Cardiac muscle cell (in vitro differentiated cells and primary cell): ENCODE results near the gene C3orf20. TPM values are rescaled to one million over a fixed set of nuclear protein-coding genes. Genes with fewer than 3 reads are reported as not detected.

Experiments used
- DNase-seq, 2 donors: peaks; one replicate each; pipeline versions ENCODE4 v3.0.0 to v3.0.0-alpha.2; 2010 to 2017; ENCODE audit warnings: low read depth in 1 of 2, low spot score in 1 of 2
- H3K27ac ChIP-seq: fragments of 200-600 bp; sonication (generic); 2 replicates; pipeline ENCODE4 v1.5.1; 2016
- H3K27me3 ChIP-seq: fragments of 200-600 bp; sonication (generic); 2 replicates; pipeline ENCODE4 v1.6.0; 2016; ENCODE audit warnings: control low read depth
- H3K36me3 ChIP-seq: fragments of 200-600 bp; sonication (generic); 2 replicates; pipeline ENCODE4 v1.5.1; 2016; ENCODE audit warnings: control low read depth
- H3K4me1 ChIP-seq: fragments of 200-600 bp; sonication (generic); 2 replicates; pipeline ENCODE4 v1.8.1; 2017; ENCODE audit warnings: low read depth, mild to moderate bottlenecking, mixed run types
- H3K4me3 ChIP-seq: fragments of 200-600 bp; sonication (generic); 2 replicates; pipeline ENCODE4 v1.5.1; 2016; ENCODE audit warnings: mild to moderate bottlenecking
- H3K9me3 ChIP-seq: fragments of 200-600 bp; sonication (generic); 2 replicates; pipeline ENCODE4 v1.5.1; 2017; ENCODE audit warnings: low read depth, mild to moderate bottlenecking, control low read depth
- CTCF ChIP-seq: IDR thresholded peaks from 2 replicates; pipeline ENCODE4 v1.5.1; 2012; ENCODE audit warnings: low read depth, mild to moderate bottlenecking, low read length
- polyA plus RNA-seq: library from polyadenylated mRNA; unstranded; fragments of >200 nt; fragmentation: Nextera tagmentation; extraction: Ambion mirVana; gene quantifications from 2 replicates; pipeline ENCODE4 v1.2.1, GENCODE V29; 2016
- total RNA-seq: library from RNA; depleted of rRNA; stranded (reverse); fragments of >200 nt; gene quantifications from 2 replicates; pipeline ENCODE4 v1.2.3, GENCODE V29; 2016

C3orf20 gene
- total and polyA plus RNA-seq, 2 experiments from 2014 or later, result 0.21 TPM; not detected in 1

- Histone ChIP-seq H3K4me1 (no peaks in the 10 kb centered on the region), H3K4me3 (no peak overlapping the region), H3K27ac (no peak overlapping the region), H3K27me3 (peaks cover 22% of the 10 kb centered on the region), H3K9me3 (no peaks in the 10 kb centered on the region), H3K36me3 (no peaks in the 10 kb centered on the region)
- no peak for DNase-seq
- no peak for TF ChIP-seq CTCF
Observed at GRCh38 chr3:14634763-14635400, 40.1 kb upstream of the C3orf20 start.

- Histone ChIP-seq H3K27me3 (peaks cover 22% of the 10 kb centered on the region), H3K4me3 (no peak overlapping the region), H3K9me3 (no peaks in the 10 kb centered on the region), H3K4me1 (no peaks in the 10 kb centered on the region), H3K27ac (no peak overlapping the region), H3K36me3 (no peaks in the 10 kb centered on the region)
- no peak for TF ChIP-seq CTCF
- DNase-seq, result no peak
Observed at GRCh38 chr3:14636496-14637087, 38.3 kb upstream of the C3orf20 start.

- Histone ChIP-seq H3K4me3 (no peak overlapping the region), H3K36me3 (no peaks in the 10 kb centered on the region), H3K27ac (no peak overlapping the region), H3K4me1 (no peaks in the 10 kb centered on the region), H3K27me3 (peaks cover 39% of the 10 kb centered on the region), H3K9me3 (no peaks in the 10 kb centered on the region)
- peak in 1 of 2 donors; percentile 40 for DNase-seq
- no peak for TF ChIP-seq CTCF
Observed at GRCh38 chr3:14640157-14640562, 34.8 kb upstream of the C3orf20 start.

- H3K27me3 ChIP-seq, result peaks cover 39% of the 10 kb centered on the region
- no peaks in the 10 kb centered on the region for H3K9me3 ChIP-seq
- H3K4me3 ChIP-seq, result no peak overlapping the region
- no peak overlapping the region for H3K27ac ChIP-seq
- no peaks in the 10 kb centered on the region for H3K36me3 ChIP-seq
- H3K4me1 ChIP-seq, result no peaks in the 10 kb centered on the region
- no peak for TF ChIP-seq CTCF
- DNase-seq, result no peak
Observed at GRCh38 chr3:14640734-14641133, 34.2 kb upstream of the C3orf20 start.

- Histone ChIP-seq H3K4me1 (no peaks in the 10 kb centered on the region), H3K27me3 (peaks cover 35% of the 10 kb centered on the region), H3K9me3 (no peaks in the 10 kb centered on the region), H3K36me3 (no peaks in the 10 kb centered on the region), H3K27ac (no peak overlapping the region), H3K4me3 (no peak overlapping the region)
- TF ChIP-seq CTCF, result no peak
- no peak for DNase-seq
Observed at GRCh38 chr3:14641346-14641745, 33.6 kb upstream of the C3orf20 start.
